Keratinocyte (primary cell): ENCODE measurements around the gene PGAM5. TPM values are rescaled to one million over a fixed set of nuclear protein-coding genes. Genes with fewer than 3 reads are reported as not detected.

ENCODE experiments used
- DNase-seq: peaks from one replicate; pipeline ENCODE4 v3.0.0-alpha.2; 2011; ENCODE audit warnings: low read depth, missing footprints, low spot score
- FAIRE-seq: peaks from 2 replicates; lab custom pipeline; 2011; peaks lifted over from hg19 to GRCh38; lab: Jason Lieb, UNC
- H2AFZ ChIP-seq: 2 replicates; pipeline ENCODE4 v1.6.0; 2012; ENCODE audit warnings: low read length, control low read depth, inconsistent platforms; ENCODE audit not compliant: control insufficient read depth
- H3K27ac ChIP-seq: 2 replicates; pipeline ENCODE4 v1.5.1; 2011; ENCODE audit warnings: low read length; ENCODE audit not compliant: control insufficient read depth, insufficient read depth
- H3K27me3 ChIP-seq: 3 replicates; pipeline ENCODE4 v1.6.0; 2011; ENCODE audit warnings: low read length; ENCODE audit not compliant: control insufficient read depth, insufficient read depth; ENCODE audit errors: extremely low read depth
- H3K36me3 ChIP-seq, 2 experiments: 2 replicates in 1 of 2; 3 replicates in 1 of 2; pipeline ENCODE4 v1.5.1; 2011; ENCODE audit warnings: low read length in 2 of 2, mild to moderate bottlenecking in 1 of 2; ENCODE audit not compliant: control insufficient read depth in 2 of 2, insufficient read depth in 2 of 2; ENCODE audit errors: extremely low read depth in 1 of 2
- H3K4me1 ChIP-seq: 3 replicates; pipeline ENCODE4 v1.5.1; 2011; ENCODE audit warnings: low read length; ENCODE audit not compliant: control insufficient read depth, insufficient read depth; ENCODE audit errors: extremely low read depth
- H3K4me2 ChIP-seq: 3 replicates; pipeline ENCODE4 v1.6.0; 2011; ENCODE audit warnings: low read depth, low read length; ENCODE audit not compliant: control insufficient read depth, insufficient read depth; ENCODE audit errors: extremely low read depth
- H3K4me3 ChIP-seq, 3 experiments: fragments of 200-600 bp in 1 of 3; sonication (generic) in 1 of 3; 2 replicates in 2 of 3; 3 replicates in 1 of 3; pipeline ENCODE4 v1.5.1; 2011 to 2016; ENCODE audit warnings: low read length in 3 of 3, mild to moderate bottlenecking in 3 of 3, control low read depth in 2 of 3, inconsistent platforms in 1 of 3, low read depth in 1 of 3, mixed read lengths in 1 of 3, mixed run types in 1 of 3, moderate library complexity in 1 of 3; ENCODE audit not compliant: control insufficient read depth in 2 of 3, insufficient read depth in 2 of 3; ENCODE audit errors: extremely low read depth in 1 of 3
- H3K79me2 ChIP-seq: 2 replicates; pipeline ENCODE4 v1.6.0; 2012; ENCODE audit warnings: low read length; ENCODE audit not compliant: control insufficient read depth, insufficient read depth
- H3K9ac ChIP-seq: 3 replicates; pipeline ENCODE4 v1.6.0; 2011; ENCODE audit warnings: low read length; ENCODE audit not compliant: control insufficient read depth, insufficient read depth; ENCODE audit errors: extremely low read depth
- H3K9me1 ChIP-seq: 3 replicates; pipeline ENCODE4 v1.6.0; 2011; ENCODE audit warnings: low read length; ENCODE audit not compliant: control insufficient read depth, insufficient read depth; ENCODE audit errors: extremely low read depth
- H3K9me3 ChIP-seq: 2 replicates; pipeline ENCODE4 v1.5.1; 2012; ENCODE audit warnings: low read depth, low read length; ENCODE audit not compliant: control insufficient read depth
- H4K20me1 ChIP-seq: 3 replicates; pipeline ENCODE4 v1.6.0; 2011; ENCODE audit warnings: low read length; ENCODE audit not compliant: control insufficient read depth, insufficient read depth; ENCODE audit errors: extremely low read depth
- EZH2 ChIP-seq: IDR thresholded peaks from one replicate; pipeline ENCODE4 v1.6.1; 2012; ENCODE audit warnings: inconsistent platforms, mild to moderate bottlenecking, low read length, moderate library complexity
- dilution Hi-C: fragments of 300-500 bp; cut with MboI; formaldehyde crosslinking; loops from one replicate; pipeline ENCODE4 v1.7.0; 2020; ENCODE audit warnings: low sequenced_read_pairs; ENCODE audit not compliant: extremely low pct_ligation_motif_present
- polyA plus RNA-seq, 5 experiments: library from polyadenylated mRNA; depleted of rRNA in 3 of 5; stranded (reverse) in 3 of 5; stranded (forward) in 1 of 5; unstranded in 1 of 5; fragments of >200 nt; gene quantifications; 1 replicate in 1 of 5; 2 replicates in 3 of 5; 3 replicates in 1 of 5; pipeline versions ENCODE4 v1.2.1 to v1.2.3, GENCODE V29; 2011 to 2012; ENCODE audit warnings: missing spikeins in 2 of 5, low read depth in 1 of 5, low replicate concordance in 1 of 5
- TF ChIP-seq, protein P1 (sequence below), 3 experiments: IDR thresholded peaks in 1 of 3; conservative IDR thresholded peaks in 1 of 3; optimal IDR thresholded peaks in 1 of 3; 2 replicates in 2 of 3; 3 replicates in 1 of 3; pipeline versions ENCODE3 to v1.5.1; 2011; ENCODE audit warnings: low read length in 3 of 3, mild to moderate bottlenecking in 3 of 3, moderate library complexity in 2 of 3, control low read depth in 1 of 3, inconsistent platforms in 1 of 3; ENCODE audit not compliant: insufficient read depth in 2 of 3; ENCODE audit errors: extremely low read depth in 1 of 3

PGAM5 gene
- polyA plus RNA-seq, 1 donor (not counting 4 experiments of a cell fraction or from before 2014, with no cell fraction given), result 31.5 TPM

DNA sequence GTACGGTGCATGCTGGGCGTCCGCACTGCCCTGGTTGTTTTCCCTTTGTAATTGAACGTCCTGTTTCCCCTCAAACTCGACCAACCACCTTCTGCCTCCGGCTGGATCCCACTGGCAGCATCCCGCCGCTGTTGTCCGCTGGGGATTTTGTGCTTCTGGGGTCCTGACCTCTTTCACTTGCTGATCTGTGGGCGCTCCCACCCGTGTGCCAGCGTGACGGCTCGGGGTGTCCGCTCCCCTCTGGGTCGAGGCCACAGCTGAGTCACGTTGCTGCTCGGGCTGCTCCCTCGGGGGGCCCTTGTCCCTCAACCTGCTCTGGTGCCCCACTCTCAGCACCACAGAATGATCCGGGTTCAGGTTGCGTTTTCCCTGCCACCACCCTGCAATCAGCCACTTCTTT is 8.0 kb downstream of the PGAM5 start:
- dilution Hi-C loops, result no loop called here
- H2AFZ ChIP-seq, result no peak overlapping the region
- FAIRE-seq (no peak), DNase-seq (no peak)
- TF ChIP-seq, protein P1, sequence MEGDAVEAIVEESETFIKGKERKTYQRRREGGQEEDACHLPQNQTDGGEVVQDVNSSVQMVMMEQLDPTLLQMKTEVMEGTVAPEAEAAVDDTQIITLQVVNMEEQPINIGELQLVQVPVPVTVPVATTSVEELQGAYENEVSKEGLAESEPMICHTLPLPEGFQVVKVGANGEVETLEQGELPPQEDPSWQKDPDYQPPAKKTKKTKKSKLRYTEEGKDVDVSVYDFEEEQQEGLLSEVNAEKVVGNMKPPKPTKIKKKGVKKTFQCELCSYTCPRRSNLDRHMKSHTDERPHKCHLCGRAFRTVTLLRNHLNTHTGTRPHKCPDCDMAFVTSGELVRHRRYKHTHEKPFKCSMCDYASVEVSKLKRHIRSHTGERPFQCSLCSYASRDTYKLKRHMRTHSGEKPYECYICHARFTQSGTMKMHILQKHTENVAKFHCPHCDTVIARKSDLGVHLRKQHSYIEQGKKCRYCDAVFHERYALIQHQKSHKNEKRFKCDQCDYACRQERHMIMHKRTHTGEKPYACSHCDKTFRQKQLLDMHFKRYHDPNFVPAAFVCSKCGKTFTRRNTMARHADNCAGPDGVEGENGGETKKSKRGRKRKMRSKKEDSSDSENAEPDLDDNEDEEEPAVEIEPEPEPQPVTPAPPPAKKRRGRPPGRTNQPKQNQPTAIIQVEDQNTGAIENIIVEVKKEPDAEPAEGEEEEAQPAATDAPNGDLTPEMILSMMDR (optimal IDR thresholded peaks at IDR 0.05 in 1 of 3, IDR thresholded peaks at IDR 0.05 in 1 of 3, conservative IDR thresholded peaks at IDR 0.05 in 1 of 3; ENCODE audit: extremely low read depth in 1 of 3, insufficient read depth in 2 of 3, low read length in 3 of 3), result no peak
- no peak overlapping the region for H3K27ac ChIP-seq
- no peak overlapping the region for H3K4me3 ChIP-seq
- H3K79me2 ChIP-seq, result peaks cover 37% of the 10 kb centered on the region
- no peak overlapping the region for H3K9ac ChIP-seq
- no peaks in the 10 kb centered on the region for H3K4me1 ChIP-seq
- peaks cover 11% of the 10 kb centered on the region for H4K20me1 ChIP-seq
- peaks cover 19 to 49% of the 10 kb centered on the region in 2 experiments for H3K36me3 ChIP-seq
- H3K27me3 ChIP-seq, result no peaks in the 10 kb centered on the region
- H3K9me3 ChIP-seq, result no peaks in the 10 kb centered on the region
- H3K4me2 ChIP-seq, result no peak overlapping the region
- H3K9me1 ChIP-seq, result no peaks in the 10 kb centered on the region

DNA sequence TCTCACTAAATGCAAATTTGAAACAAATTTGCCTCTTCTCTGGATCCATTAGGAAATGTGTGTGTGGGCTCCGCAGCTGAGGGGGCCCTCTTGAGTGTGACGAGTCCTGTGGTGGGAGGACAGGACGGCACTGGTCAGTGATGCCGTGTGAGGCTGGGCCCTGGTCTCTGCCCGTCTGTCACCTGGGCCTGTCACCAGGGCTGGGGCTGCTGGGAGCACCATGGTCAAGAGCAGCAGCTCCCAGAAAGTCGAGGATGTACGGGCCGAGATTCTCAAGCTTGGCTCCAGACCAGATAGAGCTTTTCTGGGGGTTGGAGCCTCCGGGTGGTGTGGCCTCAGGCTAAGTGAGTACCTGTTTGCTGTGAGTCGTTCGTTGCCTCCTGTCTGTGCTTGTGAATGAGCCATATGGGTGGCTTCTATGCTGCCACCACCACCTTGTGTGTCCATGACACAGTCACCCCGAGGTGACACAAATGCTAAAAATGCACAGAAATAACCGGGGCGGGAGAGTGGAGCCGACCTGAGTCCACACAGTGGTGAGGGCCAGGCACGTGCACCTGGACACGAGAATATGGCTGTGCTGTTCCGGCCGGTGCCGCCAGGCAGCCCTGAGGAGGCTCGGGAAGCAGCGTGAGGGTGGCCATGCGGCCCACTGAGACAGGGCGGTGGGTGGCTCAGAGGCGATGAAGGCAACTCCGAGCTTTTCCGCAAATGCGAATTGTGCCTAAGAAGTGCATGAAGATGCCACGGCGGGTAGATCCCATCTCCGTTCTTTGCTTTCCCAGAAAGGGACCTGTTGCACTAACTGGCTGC is 8.7 kb downstream of the PGAM5 start:
- no peak for DNase-seq

More for the DNA sequence above, 8.7 kb downstream of the PGAM5 start:
- peaks cover 12% of the 10 kb centered on the region for H4K20me1 ChIP-seq
- H3K9me3 ChIP-seq, result no peaks in the 10 kb centered on the region
- dilution Hi-C loops, result no loop called here
- FAIRE-seq, result no peak
- no peak overlapping the region for H2AFZ ChIP-seq
- no peak overlapping the region for H3K4me3 ChIP-seq
- H3K36me3 ChIP-seq, result peaks cover 20 to 50% of the 10 kb centered on the region in 2 experiments
- no peaks in the 10 kb centered on the region for H3K4me1 ChIP-seq
- TF ChIP-seq, protein P1 (optimal IDR thresholded peaks at IDR 0.05 in 1 of 3, IDR thresholded peaks at IDR 0.05 in 1 of 3, conservative IDR thresholded peaks at IDR 0.05 in 1 of 3; ENCODE audit: extremely low read depth in 1 of 3, insufficient read depth in 2 of 3, low read length in 3 of 3), result no peak
- TF ChIP-seq EZH2, result no peak
- H3K4me2 ChIP-seq, result no peak overlapping the region
- H3K27ac ChIP-seq, result no peak overlapping the region
- peaks cover 36% of the 10 kb centered on the region for H3K79me2 ChIP-seq
- H3K27me3 ChIP-seq, result no peaks in the 10 kb centered on the region
- H3K9me1 ChIP-seq, result no peaks in the 10 kb centered on the region
- no peak overlapping the region for H3K9ac ChIP-seq
